GM11168 (cell line): Measurements from ENCODE around the gene ADAMTS17.
"Not testable (repeated sequence)": the region's sequence is repeated elsewhere in the genome, so short reads cannot be mapped to it uniquely, and the experiment has no call there.

Experiments used
- in situ Hi-C: fragments of 300-500 bp; cut with MboI; formaldehyde crosslinking; loops from one replicate; pipeline ENCODE4 v1.12.0; 2022; ENCODE audit warnings: low sequenced_read_pairs; ENCODE audit not compliant: unreplicated experiment

ADAMTS17 gene

DNA sequence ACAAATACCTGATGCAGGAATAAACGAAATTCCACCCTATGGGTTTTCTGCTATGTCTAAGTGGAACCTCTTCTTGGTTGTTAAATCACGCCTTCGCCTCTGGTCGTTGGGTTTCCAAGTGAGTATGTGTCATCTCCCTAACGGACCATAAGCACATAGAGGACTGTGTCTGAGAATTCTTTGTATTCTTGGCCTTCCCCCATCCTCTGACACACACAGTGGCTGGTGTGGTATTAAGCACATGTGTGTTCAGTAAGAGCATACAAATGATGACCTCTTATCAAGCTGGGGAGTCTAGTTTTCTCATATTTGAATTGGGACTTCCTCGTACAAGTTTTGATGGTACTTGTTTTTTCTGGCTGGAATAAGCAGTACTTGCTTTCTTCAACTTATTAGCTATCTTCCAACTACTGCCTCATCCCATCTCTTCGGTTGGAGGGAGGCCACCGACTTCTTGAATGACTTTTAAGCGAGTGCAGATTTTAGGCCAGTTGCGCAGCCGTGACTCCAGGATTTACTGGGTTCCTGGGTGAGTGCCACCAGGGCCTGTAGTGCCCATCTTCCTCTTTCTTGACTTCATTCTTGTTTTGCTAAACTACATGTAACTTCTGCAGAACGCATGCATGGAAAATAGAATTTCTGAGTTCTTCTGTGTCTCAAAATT is 240.2 kb downstream of the ADAMTS17 start:
- in situ Hi-C loops, result no loop called here

DNA sequence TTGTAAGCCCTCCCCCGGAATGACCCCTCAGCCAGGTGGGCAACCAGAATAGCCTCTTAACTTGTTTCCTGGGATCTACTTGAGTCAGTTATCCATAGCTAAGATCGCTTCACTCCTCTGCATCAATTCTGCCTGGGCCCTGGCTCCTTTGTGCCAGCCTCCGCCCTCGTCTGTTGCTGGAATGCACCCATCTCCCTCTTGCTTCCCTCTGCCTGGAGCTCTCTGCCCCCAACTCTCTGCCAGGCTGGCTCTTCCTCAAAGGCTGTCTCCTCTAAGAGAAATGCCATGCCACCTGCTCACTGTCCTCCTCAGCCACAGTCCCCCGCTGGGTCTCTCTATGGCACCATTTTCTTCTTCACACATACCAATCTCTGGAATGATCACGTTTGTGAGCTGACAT is 240.8 kb downstream of the ADAMTS17 start:
- in situ Hi-C loops, result no loop called here

DNA sequence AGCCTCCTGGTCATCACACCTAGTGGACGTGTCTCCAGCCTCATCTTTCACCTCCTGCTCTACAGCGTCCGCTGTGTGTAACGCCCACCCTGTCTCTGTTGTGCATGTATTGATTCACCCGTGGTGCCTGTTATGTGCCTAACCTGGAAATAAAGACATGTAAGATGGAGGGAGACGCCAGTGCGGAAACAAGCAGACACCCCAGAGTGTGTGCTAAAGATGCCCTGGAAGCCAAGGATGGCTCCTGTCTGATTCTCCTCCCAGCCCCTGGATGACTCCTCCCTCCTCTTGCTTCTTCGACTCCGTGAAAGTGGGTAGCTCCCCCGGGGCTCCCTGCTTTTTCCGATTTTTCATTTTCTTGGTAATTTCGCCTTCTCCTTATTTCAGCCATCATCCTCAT is 241.8 kb downstream of the ADAMTS17 start:
- in situ Hi-C loops, result no loop called here

GRCh38 chr15:100098705-100099104 is 243.1 kb downstream of the ADAMTS17 start:
- in situ Hi-C loops, result no loop called here

DNA sequence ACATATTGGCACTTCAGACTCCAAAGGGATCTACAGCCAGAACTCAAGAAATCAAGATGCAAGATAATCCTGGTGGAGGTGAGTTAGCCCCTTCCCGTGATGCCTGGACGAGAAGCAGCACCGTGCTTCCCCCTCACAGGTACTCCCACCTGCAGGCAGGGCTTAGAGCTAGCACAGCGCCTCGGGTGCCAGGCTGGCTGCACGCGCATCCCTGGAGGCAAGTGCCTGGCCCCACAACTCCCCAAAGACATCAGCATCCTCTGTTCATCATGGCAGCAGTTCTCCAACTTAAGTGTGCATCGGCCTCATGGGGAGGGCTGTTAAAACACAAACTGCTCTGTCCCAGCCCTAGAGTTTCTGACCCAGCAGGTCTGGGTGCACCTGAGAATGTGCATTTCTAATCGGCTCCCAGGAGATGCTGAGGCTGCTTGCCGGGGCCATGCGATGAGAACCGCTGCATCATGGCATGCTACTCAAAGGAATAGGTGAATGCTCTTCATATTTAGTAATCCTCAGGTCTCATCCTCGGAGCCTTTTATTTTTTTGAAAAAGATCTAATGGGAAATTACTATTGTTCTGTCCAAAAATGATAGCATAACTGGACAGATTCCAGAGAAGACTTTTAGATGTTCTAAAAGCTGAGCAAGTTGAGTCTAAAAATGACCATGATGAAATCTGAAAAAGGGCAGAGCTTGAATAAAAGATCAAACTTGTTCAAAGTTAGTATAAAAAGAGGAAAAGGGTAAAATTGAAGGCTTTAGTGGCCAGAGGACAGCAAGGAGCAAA is 244.2 kb downstream of the ADAMTS17 start:
- in situ Hi-C loops, result no loop called here

GRCh38 chr15:100096700-100097099 is 245.1 kb downstream of the ADAMTS17 start:
- in situ Hi-C loops, result no loop called here

- in situ Hi-C loops, result no loop called here
Observed at GRCh38 chr15:100096248-100096600, 245.6 kb downstream of the ADAMTS17 start.

GRCh38 chr15:100095541-100096247 is 246.1 kb downstream of the ADAMTS17 start:
- in situ Hi-C loops, result no loop called here

DNA sequence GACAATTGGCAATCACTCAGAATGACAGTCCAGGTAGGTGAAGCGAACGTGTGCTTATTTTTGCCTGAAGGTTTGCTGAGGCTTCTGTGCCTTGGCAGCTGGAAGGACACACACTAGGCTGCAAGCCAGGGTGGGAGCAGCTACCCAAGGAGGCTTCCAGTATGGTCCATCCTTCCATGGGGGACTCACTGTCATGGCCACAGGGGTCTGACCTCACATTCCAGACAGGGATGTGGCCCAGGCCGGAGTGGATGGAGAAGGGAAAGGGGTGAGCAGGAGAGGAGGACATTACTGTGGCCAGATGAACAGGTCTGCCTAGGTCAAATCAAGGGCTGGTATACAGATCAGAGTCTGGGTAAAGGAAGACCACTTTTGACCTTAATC is 247.7 kb downstream of the ADAMTS17 start:
- in situ Hi-C loops, result no loop called here

DNA sequence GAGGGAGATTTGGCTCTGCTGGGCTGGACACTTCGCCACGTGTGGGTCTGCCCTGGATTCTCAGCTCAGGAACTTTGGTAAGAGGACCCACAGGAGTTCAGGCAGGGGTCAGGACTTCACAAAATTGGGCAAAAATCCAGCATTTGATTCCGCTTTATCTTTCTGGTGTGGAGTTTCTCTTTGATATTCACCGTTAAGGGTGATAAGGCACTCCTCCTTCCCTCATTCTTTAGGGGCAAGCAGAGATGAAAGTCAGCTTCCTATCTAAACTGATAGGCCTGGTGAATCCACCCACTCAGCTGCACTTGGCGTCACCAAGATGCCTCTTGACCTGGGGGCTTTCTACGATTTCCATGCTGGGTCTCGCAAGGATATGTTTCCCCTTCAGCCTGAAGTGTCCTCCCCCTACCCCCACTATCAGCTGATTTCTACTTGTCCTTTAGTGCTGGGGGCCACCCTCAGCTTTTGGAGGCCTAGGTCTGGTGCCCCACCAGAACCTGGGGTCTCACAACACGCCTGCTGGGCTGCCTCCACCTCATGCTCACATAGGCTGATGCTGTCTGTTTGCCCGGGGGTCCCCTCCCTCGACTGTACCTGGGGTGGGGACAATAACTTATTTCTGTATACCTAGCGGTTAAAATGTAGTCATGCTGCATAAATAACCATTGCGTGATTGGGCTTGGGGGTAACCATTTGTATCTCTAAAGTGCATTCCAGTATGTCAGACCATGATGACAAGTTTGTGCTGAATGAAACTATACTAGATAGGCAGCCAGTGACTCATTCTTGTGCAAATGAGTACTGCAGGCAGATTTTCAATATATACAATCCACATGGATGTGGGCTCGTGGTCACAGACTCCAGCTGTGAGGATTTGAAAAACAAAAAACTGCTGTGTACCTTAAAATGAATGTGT is 248.3 kb downstream of the ADAMTS17 start:
- in situ Hi-C loops, result no loop called here

GRCh38 chr15:100092034-100092433 is 249.7 kb downstream of the ADAMTS17 start:
- in situ Hi-C loops, result no loop called here

- in situ Hi-C loops, result no loop called here
Observed at GRCh38 chr15:100090411-100090810, 251.4 kb downstream of the ADAMTS17 start.

- in situ Hi-C loops, result not testable (repeated sequence)
Observed at GRCh38 chr15:100084042-100084821, 257.5 kb downstream of the ADAMTS17 start.

- in situ Hi-C loops, result no loop called here
Observed at GRCh38 chr15:100083572-100083971, 258.2 kb downstream of the ADAMTS17 start.

- in situ Hi-C loops, result no loop called here
Observed at GRCh38 chr15:100082761-100083402, 258.9 kb downstream of the ADAMTS17 start.

- in situ Hi-C loops, result no loop called here
Observed at GRCh38 chr15:100081454-100081853, 260.3 kb downstream of the ADAMTS17 start.

DNA sequence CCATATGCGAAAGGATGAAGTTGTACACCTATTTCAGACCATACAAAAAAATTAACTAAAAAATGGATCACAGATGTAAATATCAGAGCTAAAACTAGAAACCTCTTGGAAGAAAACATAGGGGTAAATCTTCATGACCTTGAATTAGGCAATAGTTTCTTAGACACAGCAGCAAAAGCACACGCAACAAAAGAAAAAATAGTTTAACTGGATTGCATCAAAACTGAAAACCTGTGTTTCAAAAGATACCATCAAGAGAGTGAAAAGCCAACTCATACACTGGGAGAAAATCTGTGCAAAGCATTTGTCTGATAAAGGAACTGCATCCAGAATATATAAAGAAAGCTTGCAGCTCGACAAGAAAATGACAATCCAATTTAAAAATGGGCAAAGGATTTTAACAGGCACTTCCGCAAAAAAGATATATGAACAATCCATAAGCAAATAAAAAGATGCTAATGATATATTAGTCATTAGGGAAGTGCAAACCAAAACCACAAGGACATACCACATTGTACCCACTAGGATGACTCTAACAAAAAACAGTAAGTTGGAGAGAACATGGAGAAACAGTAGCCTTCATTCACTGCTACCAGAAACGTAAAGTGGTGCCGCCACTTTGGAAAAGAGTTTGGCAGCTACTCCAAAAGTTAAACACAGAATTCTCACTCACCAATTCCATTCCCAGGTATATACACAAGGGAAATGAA is 263.1 kb downstream of the ADAMTS17 start:
- in situ Hi-C loops, result no loop called here

DNA sequence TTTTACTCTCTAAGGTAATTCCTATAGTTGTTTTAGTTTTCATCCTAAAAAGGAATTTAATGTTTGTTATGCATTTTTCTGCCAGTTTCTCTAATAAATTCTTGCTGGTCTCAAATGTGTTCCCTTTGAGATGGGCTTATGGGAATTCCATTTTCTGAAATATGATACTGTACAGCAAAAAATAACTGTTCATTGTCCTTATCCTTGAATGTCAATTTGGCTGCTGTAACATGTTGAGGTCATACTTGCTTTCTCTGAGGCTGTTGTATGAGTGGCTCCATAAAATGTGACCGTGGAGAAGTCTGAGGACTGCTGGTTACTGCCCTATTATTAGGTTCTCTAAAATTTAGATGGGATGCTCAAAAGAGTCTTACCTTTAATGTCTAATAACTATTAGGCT is 266.5 kb downstream of the ADAMTS17 start:
- in situ Hi-C loops, result no loop called here
